ENCODE data around the gene ALG9. TPM values are rescaled to one million over a fixed set of nuclear protein-coding genes. Genes with fewer than 3 reads are reported as not detected.
A peak's percentile ranks its signal among the peaks of the same experiment; 100 is the strongest.

Gene ALG9
- total RNA-seq, 1 donor from 2014 or later: 26.6 TPM

DNA sequence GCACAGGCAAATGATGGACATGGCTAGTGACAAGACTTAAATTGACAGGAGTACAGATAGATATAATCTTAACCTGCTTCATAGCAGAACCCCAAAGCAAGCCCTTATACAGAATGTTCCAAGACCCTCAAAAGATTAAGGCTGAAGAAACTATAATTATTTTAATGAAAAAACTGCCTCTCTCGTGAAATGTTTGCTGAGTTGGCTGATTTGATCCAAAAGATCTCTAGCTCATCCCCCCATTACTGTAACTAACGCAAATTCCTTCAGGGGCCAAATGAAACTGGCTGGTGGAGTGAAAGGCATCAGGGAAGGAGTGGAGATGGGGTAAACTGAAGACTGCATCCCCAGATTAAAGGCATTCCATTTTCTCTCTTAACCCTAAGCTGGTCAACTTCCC lies 19.3 kb downstream of the ALG9 start:
- H3K4me3 ChIP-seq: no peak overlapping the region
- DNase-seq: no peak
- ATAC-seq: no peak
- peaks cover 67% of the 10 kb centered on the region for H3K36me3 ChIP-seq
- intact Hi-C loops (cut with DNase I): no loop called here
- no peaks in the 10 kb centered on the region for H3K4me1 ChIP-seq
- TF ChIP-seq, protein P1, sequence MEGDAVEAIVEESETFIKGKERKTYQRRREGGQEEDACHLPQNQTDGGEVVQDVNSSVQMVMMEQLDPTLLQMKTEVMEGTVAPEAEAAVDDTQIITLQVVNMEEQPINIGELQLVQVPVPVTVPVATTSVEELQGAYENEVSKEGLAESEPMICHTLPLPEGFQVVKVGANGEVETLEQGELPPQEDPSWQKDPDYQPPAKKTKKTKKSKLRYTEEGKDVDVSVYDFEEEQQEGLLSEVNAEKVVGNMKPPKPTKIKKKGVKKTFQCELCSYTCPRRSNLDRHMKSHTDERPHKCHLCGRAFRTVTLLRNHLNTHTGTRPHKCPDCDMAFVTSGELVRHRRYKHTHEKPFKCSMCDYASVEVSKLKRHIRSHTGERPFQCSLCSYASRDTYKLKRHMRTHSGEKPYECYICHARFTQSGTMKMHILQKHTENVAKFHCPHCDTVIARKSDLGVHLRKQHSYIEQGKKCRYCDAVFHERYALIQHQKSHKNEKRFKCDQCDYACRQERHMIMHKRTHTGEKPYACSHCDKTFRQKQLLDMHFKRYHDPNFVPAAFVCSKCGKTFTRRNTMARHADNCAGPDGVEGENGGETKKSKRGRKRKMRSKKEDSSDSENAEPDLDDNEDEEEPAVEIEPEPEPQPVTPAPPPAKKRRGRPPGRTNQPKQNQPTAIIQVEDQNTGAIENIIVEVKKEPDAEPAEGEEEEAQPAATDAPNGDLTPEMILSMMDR (IDR thresholded peaks at IDR 0.05): no peak
- H3K27ac ChIP-seq: no peak overlapping the region
- H3K9me3 ChIP-seq: no peaks in the 10 kb centered on the region
- H3K27me3 ChIP-seq: no peaks in the 10 kb centered on the region

DNA sequence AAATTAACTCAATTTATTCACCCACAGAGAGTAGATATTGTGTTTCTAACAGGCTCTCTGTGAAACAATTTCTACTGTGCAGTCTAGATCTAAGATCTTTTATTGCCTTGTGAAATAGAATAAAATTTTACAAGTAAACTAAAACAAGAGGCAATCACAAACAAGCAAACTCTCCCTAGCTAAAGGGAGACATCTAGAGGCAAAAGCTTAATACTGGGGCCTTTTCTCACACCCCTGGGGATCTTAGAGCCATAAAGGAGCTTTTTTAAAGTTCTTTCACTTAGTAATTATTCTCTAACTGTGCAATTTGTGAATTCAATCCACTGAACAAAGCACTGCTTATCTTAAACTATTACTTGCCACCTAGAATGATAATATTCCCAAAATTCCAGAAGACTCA lies 19.7 kb downstream of the ALG9 start:
- Histone ChIP-seq H3K36me3 (peaks cover 63% of the 10 kb centered on the region), H3K27me3 (no peaks in the 10 kb centered on the region), H3K4me1 (no peaks in the 10 kb centered on the region), H3K27ac (no peak overlapping the region), H3K4me3 (no peak overlapping the region), H3K9me3 (no peaks in the 10 kb centered on the region)
- TF ChIP-seq, protein P1 (IDR thresholded peaks at IDR 0.05): peak; percentile 34
- no peak for DNase-seq
- intact Hi-C loops (cut with DNase I): no loop called here
- peak; percentile 41 for ATAC-seq

DNA sequence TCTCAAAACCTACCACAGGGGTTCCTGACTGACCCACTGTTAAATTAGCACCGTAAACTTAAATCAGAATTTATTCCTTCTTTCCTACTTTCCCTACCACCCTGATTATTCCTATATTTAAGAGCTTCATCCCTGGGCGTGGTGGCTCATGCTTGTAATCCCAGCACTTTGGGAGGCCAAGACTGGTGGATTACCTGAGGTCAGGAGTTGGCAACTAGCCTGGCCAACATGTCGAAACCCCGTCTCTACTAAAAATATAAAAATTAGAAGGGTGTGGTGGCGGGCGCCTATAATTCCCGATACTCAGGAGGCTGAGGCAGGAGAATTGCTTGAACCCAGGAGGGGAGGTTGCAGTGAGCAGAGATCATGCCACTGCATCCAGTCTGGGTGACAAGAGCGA lies 20.3 kb downstream of the ALG9 start:
- intact Hi-C loops (cut with DNase I): no loop called here
- H3K9me3 ChIP-seq: no peaks in the 10 kb centered on the region
- DNase-seq (no peak), ATAC-seq (no peak)
- H3K36me3 ChIP-seq: peaks cover 65% of the 10 kb centered on the region
- no peaks in the 10 kb centered on the region for H3K27me3 ChIP-seq
- no peaks in the 10 kb centered on the region for H3K4me1 ChIP-seq
- H3K27ac ChIP-seq: no peak overlapping the region
- TF ChIP-seq, protein P1 (IDR thresholded peaks at IDR 0.05): no peak
- no peak overlapping the region for H3K4me3 ChIP-seq

DNA sequence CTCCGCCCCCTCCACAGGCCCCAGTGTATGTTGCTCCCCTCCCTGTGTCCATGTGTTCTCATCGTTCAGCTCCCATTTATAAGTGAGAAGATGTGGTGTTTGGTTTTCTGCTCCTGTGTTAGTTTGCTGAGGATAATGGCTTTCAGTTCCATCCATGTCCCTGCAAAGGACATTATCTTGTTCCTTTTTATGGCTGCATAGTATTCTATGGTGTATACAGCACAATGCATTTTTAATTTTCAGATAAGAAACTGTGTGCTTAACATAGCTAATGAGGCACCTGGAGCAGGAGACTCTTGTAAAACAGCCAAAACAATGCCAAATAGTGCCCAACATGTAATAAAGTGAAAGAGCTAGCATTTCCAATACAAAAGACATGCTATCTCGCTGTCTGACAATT lies 21.8 kb downstream of the ALG9 start:
- intact Hi-C loops (cut with DNase I): loop anchor here (10.0 kb wide), 2 partner anchors 75 to 285 kb away; no protein-coding TSS in a partner anchor
- H3K36me3 ChIP-seq: peaks cover 57% of the 10 kb centered on the region
- H3K9me3 ChIP-seq: no peaks in the 10 kb centered on the region
- no peak for ATAC-seq
- no peak for DNase-seq
- no peaks in the 10 kb centered on the region for H3K4me1 ChIP-seq
- TF ChIP-seq, protein P1 (IDR thresholded peaks at IDR 0.05): no peak
- H3K27me3 ChIP-seq: no peaks in the 10 kb centered on the region
- no peak overlapping the region for H3K4me3 ChIP-seq
- no peak overlapping the region for H3K27ac ChIP-seq

DNA sequence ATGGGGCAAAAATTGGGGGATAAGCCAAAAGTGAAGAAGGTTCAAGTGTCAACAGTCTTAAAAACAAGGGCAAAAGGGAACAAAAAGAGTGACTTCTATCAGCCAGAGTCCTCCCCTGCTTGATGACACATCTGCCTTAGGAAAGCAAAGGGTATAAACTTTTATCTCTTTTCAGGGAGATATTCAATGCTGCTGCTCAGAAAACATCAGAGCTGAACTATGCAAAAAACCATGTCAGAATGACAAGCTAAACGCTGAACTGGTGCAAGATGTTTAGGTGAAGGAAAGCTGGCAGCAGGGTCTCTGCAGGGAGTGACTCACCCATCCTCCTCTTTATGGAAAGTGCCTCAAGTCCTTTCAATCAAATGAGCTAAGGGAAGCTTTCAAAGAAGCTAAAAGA lies 24.7 kb downstream of the ALG9 start:
- no peak overlapping the region for H3K4me3 ChIP-seq
- H3K4me1 ChIP-seq: no peaks in the 10 kb centered on the region
- H3K27ac ChIP-seq: no peak overlapping the region
- TF ChIP-seq, protein P1 (IDR thresholded peaks at IDR 0.05): no peak
- peak; percentile 72 for ATAC-seq
- intact Hi-C loops (cut with DNase I): loop anchor here (10.0 kb wide), 2 partner anchors 72 to 282 kb away; no protein-coding TSS in a partner anchor
- H3K36me3 ChIP-seq: peaks cover 51% of the 10 kb centered on the region
- H3K9me3 ChIP-seq: no peaks in the 10 kb centered on the region
- H3K27me3 ChIP-seq: no peaks in the 10 kb centered on the region
- DNase-seq: no peak

DNA sequence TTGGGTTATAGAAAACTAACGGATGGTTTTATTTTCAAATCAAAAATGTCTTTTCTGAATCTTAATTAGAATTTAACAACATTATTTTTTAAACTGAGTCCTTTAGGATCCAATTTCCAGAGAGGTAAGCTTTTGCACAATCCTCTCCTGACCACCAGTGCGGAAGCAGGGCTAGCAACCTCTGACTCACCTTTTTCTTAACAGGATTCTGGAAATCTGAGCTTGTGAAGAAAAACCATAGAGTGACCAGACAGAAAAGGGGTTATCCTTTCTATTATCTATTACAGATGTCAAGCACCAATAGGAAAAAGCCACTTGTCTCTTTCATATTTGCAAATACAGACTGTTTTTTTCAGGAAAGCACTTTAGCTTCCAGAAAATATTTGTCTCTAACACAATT lies 25.3 kb downstream of the ALG9 start:
- Histone ChIP-seq H3K36me3 (peaks cover 51% of the 10 kb centered on the region), H3K27ac (peak overlapping the region; percentile 47), H3K4me1 (no peaks in the 10 kb centered on the region), H3K4me3 (no peak overlapping the region), H3K9me3 (no peaks in the 10 kb centered on the region), H3K27me3 (no peaks in the 10 kb centered on the region)
- no peak for ATAC-seq
- TF ChIP-seq, protein P1 (IDR thresholded peaks at IDR 0.05): no peak
- DNase-seq: no peak
- intact Hi-C loops (cut with DNase I): loop anchor here (10.0 kb wide), 2 partner anchors 71 to 281 kb away; no protein-coding TSS in a partner anchor
